Measurements from ENCODE around the gene PABPN1L. TPM values are rescaled to one million over a fixed set of nuclear protein-coding genes. Genes with fewer than 3 reads are reported as not detected.
A peak's percentile ranks its signal among the peaks of the same experiment; 100 is the strongest.

PABPN1L gene
- total and polyA plus RNA-seq, 2 of the 13 experiments (the other 11 are each of a cell fraction or from before 2014, with no cell fraction given), result not detected

DNA sequence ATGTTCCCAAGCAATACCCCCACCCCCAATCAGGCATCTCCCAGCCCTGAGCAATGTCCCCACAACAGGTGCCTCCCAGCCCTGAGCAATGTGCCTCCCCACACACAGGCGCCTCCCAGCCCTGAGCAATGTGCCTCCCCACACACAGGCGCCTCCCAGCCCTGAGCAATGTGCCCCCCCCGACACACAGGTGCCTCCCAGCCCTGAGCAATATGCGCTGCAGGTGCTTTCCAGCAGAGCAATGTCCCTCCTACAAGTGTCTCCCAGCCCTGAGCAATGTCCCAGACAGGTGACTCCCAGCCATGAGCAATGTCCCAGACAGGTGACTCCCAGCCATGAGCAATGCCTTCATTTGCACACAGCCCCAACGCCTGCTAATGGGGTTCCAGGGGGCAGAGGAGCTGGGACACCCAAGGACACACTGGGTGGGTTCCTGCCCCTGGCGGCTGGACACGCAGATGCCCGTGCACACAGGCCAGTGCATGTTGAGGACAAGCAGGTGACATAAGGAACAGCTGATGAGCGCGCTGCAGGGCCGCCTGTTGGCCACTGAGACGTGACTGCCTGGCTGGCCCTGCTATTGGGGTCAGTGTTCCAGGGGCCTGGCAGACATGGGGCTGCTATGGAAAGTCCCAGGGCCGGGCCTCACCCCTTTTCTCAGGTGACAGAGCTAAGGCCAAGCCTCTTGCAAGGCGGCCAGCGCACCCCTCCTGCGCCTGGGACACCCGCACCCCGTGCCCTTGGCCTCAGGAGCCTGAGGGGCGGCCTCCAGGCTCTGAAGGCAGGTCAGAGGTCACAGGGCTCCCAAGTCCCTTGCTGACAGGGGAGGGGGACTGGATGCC, 26.9 kb upstream of the PABPN1L start:
- ChIA-PET CTCF (ENCODE audit: low intra/inter-chr PET ratio, low total read pairs) (no interaction called here), POLR2A (no interaction called here)
- Histone ChIP-seq H3K4me3 (replicated peaks in 1 of 3; ENCODE audit: insufficient read depth in 1 of 3, low read depth in 2 of 3, low read length in 3 of 3) (no peak overlapping the region), H3K27ac (ENCODE audit: extremely low read length, insufficient read depth, low read length) (no peak overlapping the region), H3K36me3 (replicated peaks in 1 of 2; ENCODE audit: control insufficient read depth in 1 of 2, insufficient read depth in 2 of 2, low read length in 2 of 2) (no peaks in the 10 kb centered on the region), H3K4me2 (ENCODE audit: low read depth, low read length) (no peak overlapping the region), H3K79me2 (ENCODE audit: insufficient read depth, low read length) (no peaks in the 10 kb centered on the region), H3K27me3 (ENCODE audit: control insufficient read depth in 1 of 2, insufficient read depth in 2 of 2, low read length in 2 of 2) (peaks cover 52 to 92% of the 10 kb centered on the region in 2 experiments), H3K4me1 (ENCODE audit: insufficient read depth, low read length) (no peaks in the 10 kb centered on the region), H2AFZ (ENCODE audit: low read length) (no peak overlapping the region), H3K9me3 (ENCODE audit: low read length) (no peaks in the 10 kb centered on the region), H3K9ac (ENCODE audit: insufficient read depth, low read depth, low read length) (no peak overlapping the region), H4K20me1 (ENCODE audit: insufficient read depth, low read length) (peaks cover 4% of the 10 kb centered on the region; the same call in 1 of the 2 replicates)
- intact Hi-C loops (cut with micrococcal nuclease; ENCODE audit: unreplicated experiment), result no loop called here
- FAIRE-seq, result no peak
- no peak for DNase-seq (ENCODE audit: low spot score)
- no TSS peak for BruUV-seq (replicated peaks)
- WGBS (ENCODE audit: low lambda C conversion rate), result 12% methylated on average over 11 of the region's 19 CpGs
- peak; percentile 7; the same call in 2 of the 3 replicates for ATAC-seq
- in situ Hi-C loops (cut with HindIII; ENCODE audit: extremely low pct_ligation_motif_present, low pct_unique_long_range_greater_than_20kb), result no loop called here
- TF ChIP-seq ZNF713 (CRISPR knock-in tag; IDR thresholded peaks at IDR 0.05), result no peak
- no peak for TF ChIP-seq ZNF780A (CRISPR knock-in tag; IDR thresholded peaks at IDR 0.05)
- TF ChIP-seq, protein P1, sequence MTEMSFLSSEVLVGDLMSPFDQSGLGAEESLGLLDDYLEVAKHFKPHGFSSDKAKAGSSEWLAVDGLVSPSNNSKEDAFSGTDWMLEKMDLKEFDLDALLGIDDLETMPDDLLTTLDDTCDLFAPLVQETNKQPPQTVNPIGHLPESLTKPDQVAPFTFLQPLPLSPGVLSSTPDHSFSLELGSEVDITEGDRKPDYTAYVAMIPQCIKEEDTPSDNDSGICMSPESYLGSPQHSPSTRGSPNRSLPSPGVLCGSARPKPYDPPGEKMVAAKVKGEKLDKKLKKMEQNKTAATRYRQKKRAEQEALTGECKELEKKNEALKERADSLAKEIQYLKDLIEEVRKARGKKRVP (CRISPR knock-in tag; IDR thresholded peaks at IDR 0.05), result no peak
- TF ChIP-seq THRA (CRISPR knock-in tag; IDR thresholded peaks at IDR 0.05; ENCODE audit: borderline replicate concordance), result no peak
- TF ChIP-seq ZNF354B (CRISPR knock-in tag; IDR thresholded peaks at IDR 0.05), result no peak
- TF ChIP-seq CHD4 (IDR thresholded peaks at IDR 0.05; ENCODE audit: borderline replicate concordance, low read length), result no peak
- TF ChIP-seq ZNF441 (CRISPR knock-in tag; IDR thresholded peaks at IDR 0.05; ENCODE audit: borderline replicate concordance), result no peak
- TF ChIP-seq ZBTB43 (CRISPR knock-in tag; conservative IDR thresholded peaks at IDR 0.05), result no peak
- TF ChIP-seq CCDC6 (CRISPR knock-in tag; IDR thresholded peaks at IDR 0.05), result no peak
- TF ChIP-seq TEAD2 (CRISPR knock-in tag; IDR thresholded peaks at IDR 0.05), result no peak
- TF ChIP-seq RFX5 (IDR thresholded peaks at IDR 0.05; ENCODE audit: low read depth, low read length), result no peak

Measured in HepG2 (cell line).